Daoy (cell line): ENCODE measurements around the gene PIK3CA. TPM values are rescaled to one million over a fixed set of nuclear protein-coding genes. Genes with fewer than 3 reads are reported as not detected.
"Not testable (repeated sequence)": the region's sequence is repeated elsewhere in the genome, so short reads cannot be mapped to it uniquely, and the experiment has no call there.

Experiments
- DNase-seq: peaks from one replicate; pipeline ENCODE4 v3.0.0-alpha.2; 2015; ENCODE audit warnings: low read depth
- total RNA-seq: library from RNA; depleted of rRNA; stranded (reverse); fragments of >200 nt; shearing (Covaris generic); gene quantifications from 2 replicates; pipeline ENCODE4 v1.2.3, GENCODE V29; 2014; rRNA removed

Gene PIK3CA
- total RNA-seq, 1 experiment from 2014 or later = 20.4 TPM

DNA sequence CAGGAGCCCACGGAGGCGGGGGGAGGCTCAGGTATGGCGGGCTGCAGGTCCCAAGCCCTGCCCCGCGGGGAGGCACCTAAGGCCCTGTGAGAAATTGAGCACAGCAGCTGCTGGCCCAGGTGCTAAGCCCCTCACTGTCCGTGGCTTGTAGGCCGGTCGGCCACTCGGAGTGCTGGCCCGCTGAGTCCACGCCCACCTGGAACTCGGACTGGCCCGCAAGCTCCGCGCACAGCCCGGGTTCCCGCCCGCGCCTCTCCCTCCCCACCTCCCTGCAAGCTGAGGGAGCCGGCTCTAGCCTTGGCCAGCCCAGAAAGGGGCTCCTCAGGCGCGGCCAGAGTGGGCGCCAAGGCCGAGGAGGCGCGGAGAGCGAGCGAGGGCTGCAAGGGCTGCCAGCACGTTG lies 115.0 kb downstream of the PIK3CA start:
- no peak for DNase-seq

DNA sequence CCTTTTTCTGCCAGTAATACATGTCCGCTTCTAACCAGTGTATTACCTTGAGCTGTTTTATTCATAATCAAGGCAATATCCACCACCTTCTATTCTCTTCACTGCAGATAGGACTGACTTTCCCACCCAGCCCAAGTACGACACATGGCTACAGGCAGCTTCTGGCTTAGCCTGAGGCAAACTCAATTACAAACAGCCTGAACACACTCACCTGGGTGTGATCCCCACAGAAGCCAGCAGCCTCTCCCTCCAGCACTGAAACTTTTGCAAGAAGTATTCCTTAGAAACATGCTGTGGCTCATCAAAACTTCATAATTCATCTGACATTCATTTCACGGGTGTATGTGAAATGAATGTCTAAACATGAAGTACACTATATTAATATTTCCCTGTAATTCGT lies 116.3 kb downstream of the PIK3CA start:
- no peak for DNase-seq

DNA sequence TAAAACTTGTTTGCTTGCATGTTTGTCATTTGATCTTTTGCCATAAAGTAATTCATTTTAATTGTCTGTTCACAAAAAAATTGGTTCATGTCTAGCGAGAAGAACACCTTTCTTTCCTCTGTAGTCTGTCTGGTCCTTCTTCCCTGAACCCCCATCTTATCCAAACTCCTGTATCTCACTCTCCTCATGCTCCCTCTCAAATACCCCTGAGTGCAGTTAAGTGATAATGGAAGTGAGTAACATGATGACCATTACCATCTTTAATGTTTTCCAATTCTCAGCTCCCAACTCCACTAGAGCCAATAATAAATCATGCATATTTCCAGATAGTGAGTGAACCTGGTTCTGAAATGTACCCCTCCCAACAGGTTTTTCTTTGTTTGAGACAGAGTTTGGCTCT lies 116.9 kb downstream of the PIK3CA start:
- DNase-seq = no peak

DNA sequence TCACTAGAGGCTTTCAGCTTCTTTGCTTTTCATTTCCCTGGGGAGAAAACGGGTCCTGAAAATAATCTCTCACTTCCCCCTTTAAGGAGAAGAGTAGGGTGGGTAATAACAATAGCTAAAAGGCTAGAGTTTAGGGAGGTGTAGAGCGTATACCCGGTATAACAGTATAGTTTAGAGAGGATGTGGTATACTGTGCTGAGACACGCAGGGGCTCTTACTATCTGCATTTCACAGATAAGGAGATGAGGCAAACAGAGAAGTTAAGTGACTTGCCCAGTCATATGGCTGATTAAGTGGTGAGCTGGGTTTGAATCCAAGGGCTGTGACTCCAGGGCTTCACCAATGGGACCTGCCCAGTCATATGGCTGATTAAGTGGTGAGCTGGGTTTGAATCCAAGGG lies 117.7 kb downstream of the PIK3CA start:
- DNase-seq = no peak

DNA sequence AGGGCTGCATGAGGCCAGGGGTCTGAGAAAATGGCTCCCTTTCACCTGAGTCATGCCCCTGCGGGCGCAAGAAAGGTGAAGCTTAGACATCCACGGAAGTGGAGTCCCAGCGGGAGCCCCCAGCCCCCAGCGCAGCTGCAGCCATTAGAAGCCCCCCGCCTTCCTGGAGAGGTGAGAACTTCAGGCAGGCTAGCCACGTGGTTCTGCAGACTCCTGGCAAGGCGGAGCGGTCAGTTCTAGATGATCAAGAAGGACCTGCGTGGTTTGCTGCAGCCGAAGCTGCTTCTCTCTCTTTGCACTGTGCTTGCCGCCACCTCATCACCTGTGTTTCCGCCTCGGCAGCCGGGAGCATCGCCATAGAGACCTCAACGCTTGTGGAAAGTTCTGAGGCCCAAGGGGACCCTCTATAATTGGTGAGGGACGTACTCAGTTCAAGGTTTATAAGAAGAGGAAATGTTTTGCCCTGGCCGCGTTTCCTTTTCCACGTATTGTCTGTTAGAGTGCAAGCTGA lies 118.6 kb downstream of the PIK3CA start:
- DNase-seq = no peak

DNA sequence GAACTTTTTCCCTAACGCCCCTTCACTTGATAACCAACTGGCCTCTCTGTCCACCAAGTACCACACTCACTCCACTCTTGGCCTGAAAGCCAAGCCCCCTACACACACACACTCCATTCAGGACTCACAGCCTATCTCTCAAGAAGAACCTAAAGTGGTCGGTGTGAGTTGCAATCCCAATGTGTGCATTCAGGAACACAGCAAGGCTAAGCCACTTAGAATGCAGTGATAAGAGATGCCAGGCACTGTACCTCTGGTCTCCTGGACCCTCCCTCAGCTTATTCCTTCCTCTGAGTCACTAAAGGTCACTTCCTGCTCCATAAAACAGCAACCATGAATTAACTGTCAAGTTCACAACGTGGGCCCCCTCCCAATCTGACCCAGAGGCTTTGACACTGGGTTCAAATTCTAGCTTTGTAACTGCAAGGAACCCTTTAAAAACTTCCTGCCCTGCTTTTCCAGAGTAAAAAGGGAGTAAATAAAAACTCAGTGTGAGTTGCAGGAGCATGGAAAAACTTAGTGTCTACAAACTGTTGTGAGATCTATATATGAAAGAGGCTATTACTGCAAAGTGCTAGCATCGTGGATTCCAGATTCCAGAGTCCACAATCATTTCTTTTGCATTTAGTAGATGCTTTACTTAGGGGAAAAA lies 120.4 kb downstream of the PIK3CA start:
- DNase-seq = no peak

DNA sequence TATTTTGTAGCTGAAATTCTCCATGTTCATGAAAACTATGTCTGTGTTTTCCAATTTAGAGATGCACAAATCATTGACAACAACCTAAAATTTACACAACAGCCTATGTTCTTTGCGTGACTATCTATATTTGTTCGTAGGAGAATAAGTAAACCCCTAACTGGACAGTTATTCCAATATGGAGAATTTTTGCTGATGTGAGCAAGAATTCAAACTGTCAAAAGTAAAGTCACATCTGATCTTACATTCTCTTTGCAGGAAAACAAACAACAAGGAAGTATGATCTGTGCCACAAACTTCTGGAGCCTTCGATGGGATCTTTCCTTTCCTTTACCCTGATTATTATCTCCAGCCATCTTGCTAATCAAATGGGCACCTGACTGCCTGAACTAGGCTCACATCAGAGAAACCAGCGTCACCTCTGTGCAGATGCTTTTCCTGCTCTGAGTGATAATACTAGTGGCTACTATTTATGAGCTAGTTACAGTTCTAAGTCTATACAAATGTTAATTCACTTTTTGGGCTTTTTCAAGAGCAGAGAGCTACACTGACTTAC lies 121.1 kb downstream of the PIK3CA start:
- no peak for DNase-seq

DNA sequence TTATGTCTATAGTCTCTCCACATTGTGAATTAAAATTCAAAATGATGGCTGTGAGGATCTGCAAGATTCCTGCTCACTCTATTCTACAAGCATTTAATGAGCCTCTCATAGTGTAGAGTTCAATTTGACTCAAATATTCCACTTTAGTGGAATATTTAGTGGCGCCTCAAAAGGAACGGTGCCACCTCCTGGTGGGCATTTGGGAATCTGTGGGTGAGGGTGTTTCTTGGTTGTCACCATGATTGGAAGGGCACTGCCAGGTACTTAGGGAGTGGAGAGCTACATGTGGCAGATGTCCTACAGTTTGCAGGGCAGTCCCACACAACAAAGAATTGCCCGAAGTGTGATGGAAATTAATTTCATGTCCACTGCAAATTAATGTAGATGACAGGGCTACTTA lies 124.2 kb downstream of the PIK3CA start:
- no peak for DNase-seq

DNA sequence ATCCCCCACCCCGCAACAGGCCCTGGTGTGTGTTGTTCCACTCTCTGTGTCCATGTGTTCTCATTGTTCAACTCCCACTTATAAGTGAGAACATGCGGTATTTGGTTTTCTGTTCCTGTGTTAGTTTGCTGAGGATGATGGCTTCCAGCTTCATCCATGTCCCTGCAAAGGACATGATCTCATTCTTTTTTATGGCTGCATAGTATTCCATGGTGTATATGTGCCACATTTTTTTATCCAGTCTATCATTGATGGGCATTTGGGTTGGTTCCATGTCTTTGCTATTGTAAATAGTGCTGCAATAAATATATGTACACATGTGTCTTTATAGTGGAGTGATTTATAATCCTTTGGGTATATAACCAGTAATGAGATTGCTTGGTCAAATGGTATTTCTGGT lies 126.3 kb downstream of the PIK3CA start:
- not testable (repeated sequence) for DNase-seq

DNA sequence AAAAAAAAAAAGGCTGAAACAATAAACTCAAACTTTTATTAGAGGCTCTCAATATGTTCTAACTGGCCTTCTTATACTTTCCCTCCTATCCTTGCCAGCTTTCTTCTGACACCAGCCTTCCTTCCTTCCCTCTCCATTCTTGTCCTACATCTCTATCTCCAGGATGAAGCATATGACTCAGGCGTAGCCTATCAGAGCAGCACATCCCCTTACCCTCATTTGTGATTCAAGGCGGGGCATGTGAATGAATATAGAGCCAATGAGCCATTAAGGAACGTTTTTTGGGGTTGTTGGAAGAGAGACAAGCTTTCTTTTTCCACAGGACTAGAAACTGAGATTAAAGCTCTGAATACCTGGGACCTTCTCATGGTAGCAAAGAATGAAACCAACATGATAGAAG lies 127.8 kb downstream of the PIK3CA start:
- DNase-seq = no peak

DNA sequence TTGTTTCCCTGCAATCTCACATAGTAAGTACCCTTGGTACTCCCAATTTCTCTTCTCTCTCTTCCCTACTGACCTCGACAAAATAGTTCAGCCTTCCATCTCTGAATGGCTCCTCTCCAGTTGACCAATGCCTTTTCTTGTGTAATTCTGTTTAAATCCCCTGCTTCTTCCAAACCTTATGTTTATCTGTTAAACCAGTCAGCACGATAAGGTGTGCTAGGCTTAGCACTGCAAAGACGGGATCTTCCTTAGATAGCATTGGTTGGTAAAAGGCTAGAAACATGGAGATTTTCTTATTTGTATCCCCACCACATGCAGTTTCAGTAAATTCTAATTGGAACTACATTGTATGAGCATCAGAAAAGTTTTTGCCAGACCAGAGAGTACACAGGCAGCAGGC lies 128.6 kb downstream of the PIK3CA start:
- DNase-seq = no peak

DNA sequence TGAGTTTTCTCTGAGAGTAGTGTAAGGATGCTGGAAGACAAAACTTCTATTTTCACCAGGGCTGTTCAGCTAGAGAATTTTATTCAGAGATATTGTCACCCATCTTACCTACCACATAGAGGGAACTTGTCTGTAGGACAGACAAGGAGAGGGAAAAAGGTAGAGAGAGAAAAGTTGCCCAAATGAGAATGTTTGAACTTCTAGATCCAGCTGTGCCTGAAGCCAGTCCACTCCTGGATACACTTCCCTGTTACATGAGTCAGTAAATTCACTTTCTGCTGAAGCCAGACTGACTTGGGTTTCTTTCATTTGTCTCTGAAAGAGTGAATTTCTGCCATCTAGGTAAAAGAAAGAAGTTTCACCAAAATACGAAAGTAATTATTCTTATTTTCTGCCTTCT lies 130.0 kb downstream of the PIK3CA start:
- no peak for DNase-seq

DNA sequence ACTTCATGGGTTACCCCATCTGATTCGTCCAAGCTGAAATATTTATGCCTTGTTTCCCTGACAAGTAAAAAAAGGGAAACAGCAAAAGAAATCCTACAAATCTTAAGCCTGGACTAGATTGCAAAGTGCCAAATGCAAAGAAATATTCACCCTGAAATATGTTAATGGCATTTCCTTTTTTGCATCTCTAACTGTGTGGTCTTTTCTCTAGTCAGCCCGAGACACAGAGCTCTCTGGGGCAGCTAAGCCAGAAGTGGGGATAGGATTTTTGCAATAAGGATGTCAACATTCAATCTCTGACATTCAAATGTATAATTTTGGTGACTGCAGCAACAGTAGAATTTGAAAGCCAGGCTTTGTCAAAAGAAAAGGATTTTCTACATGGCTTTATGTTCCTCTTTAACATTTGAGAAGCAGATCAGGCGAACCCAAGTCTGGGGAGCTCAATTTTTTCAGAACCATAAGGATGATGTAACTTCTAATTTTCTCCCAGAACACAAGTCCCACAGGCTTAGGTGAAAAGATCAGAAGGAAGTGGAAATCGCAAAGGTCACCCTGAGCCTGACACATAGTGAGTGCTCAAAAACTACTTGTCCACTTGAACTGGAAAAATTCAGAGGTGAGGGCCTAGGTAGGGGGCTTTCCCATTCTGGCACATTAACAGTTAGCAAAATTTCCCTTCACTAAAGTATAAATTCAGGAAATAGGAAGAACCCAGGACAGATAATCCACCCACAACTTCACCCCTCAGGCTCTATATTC lies 131.0 kb downstream of the PIK3CA start:
- no peak for DNase-seq

DNA sequence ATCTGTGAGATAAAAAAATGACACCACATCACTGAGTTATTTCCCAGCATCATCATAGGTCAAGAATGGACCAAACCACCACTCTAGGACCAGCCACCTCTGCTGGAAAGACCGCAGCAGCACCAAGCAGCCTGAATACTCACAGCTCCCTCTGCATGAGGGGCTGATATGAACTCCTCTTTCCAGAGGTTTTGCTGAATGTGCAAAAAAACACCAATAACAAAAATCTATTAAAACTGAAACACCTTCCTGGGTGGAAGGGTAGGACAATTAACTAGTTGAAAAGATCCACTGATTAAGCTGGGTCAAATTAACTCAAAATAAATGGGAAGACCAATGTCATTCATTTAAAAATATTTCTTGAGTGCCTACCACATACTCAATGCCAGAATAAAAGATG lies 131.7 kb downstream of the PIK3CA start:
- no peak for DNase-seq

DNA sequence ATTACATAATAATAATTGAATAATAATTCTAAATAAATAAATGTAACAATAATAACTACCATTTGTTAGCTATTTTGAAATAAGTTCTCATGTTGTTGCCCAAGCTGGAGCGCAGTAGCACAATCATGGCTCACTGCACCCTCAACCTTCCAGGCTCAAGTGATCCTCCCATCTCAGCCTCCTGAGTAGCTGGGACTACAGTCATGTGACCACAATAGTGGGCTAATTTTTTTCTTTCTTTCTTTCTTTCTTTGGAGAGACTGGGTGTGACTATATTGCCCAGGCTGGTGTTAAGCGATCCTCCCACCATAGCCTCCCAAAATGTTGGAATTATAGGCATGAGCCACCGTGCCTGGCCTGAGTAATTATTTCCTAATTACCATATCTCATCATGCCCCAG lies 133.7 kb downstream of the PIK3CA start:
- no peak for DNase-seq

DNA sequence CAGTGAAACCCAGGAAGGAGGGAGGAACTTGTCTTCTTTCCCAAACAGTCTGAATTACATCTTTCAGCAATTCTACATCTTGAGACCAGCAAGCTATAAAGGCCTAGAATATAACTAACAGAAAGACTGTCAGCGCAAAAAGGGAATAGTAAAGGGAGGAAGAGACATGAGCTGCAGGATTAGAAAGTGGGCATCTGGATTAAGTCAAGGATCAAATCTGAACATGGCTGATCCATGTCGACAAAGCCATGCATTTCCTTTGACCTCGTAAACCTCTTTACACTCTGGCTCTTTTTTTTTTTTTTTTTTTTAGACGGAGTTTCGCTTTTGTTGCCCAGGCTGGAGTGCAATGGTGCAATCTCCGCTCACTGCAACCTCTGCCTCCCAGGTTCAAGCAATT lies 138.2 kb downstream of the PIK3CA start:
- DNase-seq = no peak

DNA sequence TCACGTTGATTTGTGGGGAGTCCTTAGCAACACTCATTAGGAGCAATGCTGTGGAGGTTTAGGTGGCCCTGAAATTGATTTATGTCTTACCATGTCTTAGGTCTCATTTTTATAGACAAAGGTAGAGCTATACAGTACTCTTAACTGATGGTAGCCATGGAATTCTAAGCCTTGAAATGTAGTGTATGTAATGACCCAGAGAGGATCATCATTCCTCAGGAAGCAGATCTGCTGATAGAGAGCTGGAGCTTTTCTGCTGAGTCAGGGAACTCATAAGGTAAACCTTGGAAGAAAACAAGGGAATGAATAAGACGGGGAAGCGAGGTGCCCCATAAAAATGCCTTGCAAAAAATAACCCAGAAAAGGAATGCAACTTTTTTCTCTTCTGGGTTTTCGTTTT lies 140.7 kb downstream of the PIK3CA start:
- DNase-seq = no peak

DNA sequence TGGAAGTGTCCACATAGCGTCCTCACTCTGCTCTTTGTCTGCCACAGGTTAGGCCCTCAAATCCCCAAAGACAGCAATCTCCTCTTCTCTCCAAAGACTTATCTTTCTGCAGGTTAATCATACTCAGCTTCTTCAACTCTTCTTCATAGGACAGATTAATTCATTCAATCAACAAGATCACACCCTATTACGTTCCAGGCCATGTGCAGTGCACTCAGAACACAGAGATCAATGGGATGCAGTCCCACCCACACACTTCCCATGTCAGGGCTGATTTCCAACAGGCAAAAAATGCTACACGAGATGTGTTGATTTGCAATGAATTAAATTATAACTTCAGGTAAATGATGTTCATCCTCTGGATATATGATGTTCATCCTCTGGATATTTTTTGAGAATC lies 141.1 kb downstream of the PIK3CA start:
- DNase-seq = no peak

Other genes with a start within 250 kb of the PIK3CA start
- gene ZMAT3, start 76.5 kb upstream of the PIK3CA start, total RNA-seq = 2.7 and 4.3 TPM in 2 replicates
- 0.11 and 0.77 TPM in 2 replicates for gene KCNMB3, start 102.8 kb downstream of the PIK3CA start, total RNA-seq
- 61.1 and 63.6 TPM in 2 replicates for gene ZNF639, start 174.7 kb downstream of the PIK3CA start, total RNA-seq
- gene MFN1, start 199.4 kb downstream of the PIK3CA start, total RNA-seq = 38.7 and 50.9 TPM in 2 replicates